Measurements from ENCODE around the gene DPEP2NB. TPM values are rescaled to one million over a fixed set of nuclear protein-coding genes. Genes with fewer than 3 reads are reported as not detected.

The DPEP2NB gene
- total RNA-seq, 1 experiment from 2014 or later, result not detected

- Histone ChIP-seq H3K27me3 (ENCODE audit: insufficient read depth, low read length) (no peaks in the 10 kb centered on the region), H2BK120ac (ENCODE audit: low read depth, low read length, poor library complexity, severe bottlenecking) (no peak overlapping the region), H3K27ac (ENCODE audit: insufficient read length, low read depth, low read length) (no peak overlapping the region), H2BK12ac (ENCODE audit: insufficient read length, low read depth, low read length) (no peak overlapping the region), H3K23ac (ENCODE audit: insufficient read length, low read depth, low read length) (no peak overlapping the region), H3K4me1 (ENCODE audit: insufficient read depth, low read length) (peaks cover 5% of the 10 kb centered on the region; the same call in 1 of the 2 replicates), H4K20me1 (ENCODE audit: control insufficient read depth, insufficient read depth, insufficient read length) (peaks cover 3% of the 10 kb centered on the region), H3K56ac (ENCODE audit: insufficient read length, low read depth, low read length) (no peak overlapping the region), H4K91ac (ENCODE audit: insufficient read length, low read depth, low read length) (no peak overlapping the region), H4K5ac (ENCODE audit: insufficient read length, low read depth, low read length) (no peak overlapping the region), H4K8ac (replicated peaks; ENCODE audit: insufficient read length, low read depth, low read length) (no peak overlapping the region), H2AK5ac (ENCODE audit: insufficient read length, low read length) (no peak overlapping the region), H3K79me2 (ENCODE audit: insufficient read depth, low read length) (no peaks in the 10 kb centered on the region; the same call in 1 of the 2 replicates), H3K9ac (ENCODE audit: extremely low read depth, insufficient read length, low read length) (no peak overlapping the region), H3K18ac (ENCODE audit: insufficient read length, low read depth, low read length) (no peak overlapping the region), H3K9me3 (ENCODE audit: control insufficient read depth, low read depth, low read length) (no peaks in the 10 kb centered on the region), H2BK15ac (ENCODE audit: low read depth, low read length) (no peak overlapping the region), H3K4ac (ENCODE audit: low read depth, low read length) (no peak overlapping the region), H2BK5ac (ENCODE audit: insufficient read length, low read length) (no peak overlapping the region), H3T11ph (ENCODE audit: low read length) (no peak overlapping the region), H3K79me1 (ENCODE audit: insufficient read depth, low read depth, low read length, poor library complexity, severe bottlenecking) (peaks cover 4% of the 10 kb centered on the region), H3K14ac (ENCODE audit: insufficient read depth, low read length) (no peak overlapping the region), H2AFZ (ENCODE audit: low read length) (no peak overlapping the region), H3K23me2 (ENCODE audit: insufficient read length, low read depth, low read length, poor library complexity, severe bottlenecking) (peaks cover 3% of the 10 kb centered on the region), H3K4me2 (ENCODE audit: insufficient read depth, insufficient read length, low read length) (no peak overlapping the region), H2BK20ac (ENCODE audit: low read depth, low read length, poor library complexity, severe bottlenecking) (no peak overlapping the region)
- no CpG with 5 or more reads among the region's 32 CpGs for WGBS (ENCODE audit: extremely low coverage, insufficient read length, low lambda C conversion rate)
- no peaks in the 10 kb centered on the region for H3K27me3 Mint-ChIP-seq (ENCODE audit: low read depth)
- no peaks in the 10 kb centered on the region for H3K9me3 Mint-ChIP-seq
- peak; percentile 69 for DNase-seq
- H3K36me3 Mint-ChIP-seq (ENCODE audit: insufficient read depth in 1 of 3, low read depth in 3 of 3), result peaks cover 6 to 57% (median 24%) of the 10 kb centered on the region in 3 experiments
- H3K4me1 Mint-ChIP-seq, result peaks cover 29 to 36% of the 10 kb centered on the region in 2 experiments
- TF ChIP-seq, protein P1, sequence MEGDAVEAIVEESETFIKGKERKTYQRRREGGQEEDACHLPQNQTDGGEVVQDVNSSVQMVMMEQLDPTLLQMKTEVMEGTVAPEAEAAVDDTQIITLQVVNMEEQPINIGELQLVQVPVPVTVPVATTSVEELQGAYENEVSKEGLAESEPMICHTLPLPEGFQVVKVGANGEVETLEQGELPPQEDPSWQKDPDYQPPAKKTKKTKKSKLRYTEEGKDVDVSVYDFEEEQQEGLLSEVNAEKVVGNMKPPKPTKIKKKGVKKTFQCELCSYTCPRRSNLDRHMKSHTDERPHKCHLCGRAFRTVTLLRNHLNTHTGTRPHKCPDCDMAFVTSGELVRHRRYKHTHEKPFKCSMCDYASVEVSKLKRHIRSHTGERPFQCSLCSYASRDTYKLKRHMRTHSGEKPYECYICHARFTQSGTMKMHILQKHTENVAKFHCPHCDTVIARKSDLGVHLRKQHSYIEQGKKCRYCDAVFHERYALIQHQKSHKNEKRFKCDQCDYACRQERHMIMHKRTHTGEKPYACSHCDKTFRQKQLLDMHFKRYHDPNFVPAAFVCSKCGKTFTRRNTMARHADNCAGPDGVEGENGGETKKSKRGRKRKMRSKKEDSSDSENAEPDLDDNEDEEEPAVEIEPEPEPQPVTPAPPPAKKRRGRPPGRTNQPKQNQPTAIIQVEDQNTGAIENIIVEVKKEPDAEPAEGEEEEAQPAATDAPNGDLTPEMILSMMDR (conservative IDR thresholded peaks at IDR 0.05), result no peak
- 0 out of 7 replicates have a peak overlapping the region, but pooled peaks of 1 of the 3 experiments have one; percentile 53 for H3K27ac Mint-ChIP-seq
- no peak overlapping the region for H3K4me3 Mint-ChIP-seq
These were observed 51.9 kb downstream of the DPEP2NB start for GRCh38 chr16:67963662-67964321.

Other genes with a start within 250 kb of the DPEP2NB start
- gene RANBP10, start 209.4 kb downstream of the DPEP2NB start, total RNA-seq (2021), result 15.5 and 15.6 TPM in 2 replicates
- 1.1 and 1.3 TPM in 2 replicates for gene TSNAXIP1, start 209.0 kb downstream of the DPEP2NB start, total RNA-seq (2021)
- gene THAP11, start 173.6 kb downstream of the DPEP2NB start, total RNA-seq (2021), result 48.7 and 48.9 TPM in 2 replicates
- 190 and 198 TPM in 2 replicates for gene NUTF2, start 169.0 kb downstream of the DPEP2NB start, total RNA-seq (2021)
- gene CENPT, start 168.2 kb downstream of the DPEP2NB start, total RNA-seq (2021), result 60.9 and 65.9 TPM in 2 replicates
- gene EDC4, start 142.9 kb downstream of the DPEP2NB start, total RNA-seq (2021), result 99.5 and 106 TPM in 2 replicates
- 2.0 and 2.7 TPM in 2 replicates for gene NRN1L, start 131.0 kb downstream of the DPEP2NB start, total RNA-seq (2021)
- 28.6 and 29.1 TPM in 2 replicates for gene PSKH1, start 122.7 kb downstream of the DPEP2NB start, total RNA-seq (2021)
- 2.7 and 3.3 TPM in 2 replicates for gene CTRL, start 84.0 kb downstream of the DPEP2NB start, total RNA-seq (2021)
- 24.5 and 25.7 TPM in 2 replicates for gene PSMB10, start 79.1 kb downstream of the DPEP2NB start, total RNA-seq (2021)
- 17.7 and 17.8 TPM in 2 replicates for gene LCAT, start 71.8 kb downstream of the DPEP2NB start, total RNA-seq (2021)
- 46.7 and 51.1 TPM in 2 replicates for gene SLC12A4, start 47.3 kb downstream of the DPEP2NB start, total RNA-seq (2021)
- gene DPEP3, start 35.4 kb downstream of the DPEP2NB start, total RNA-seq (2021), result 0.59 and 0.68 TPM in 2 replicates
- not detected in 2 replicates for gene DPEP2, start 16.4 kb downstream of the DPEP2NB start, total RNA-seq (2021)
- gene DDX28, start 7.3 kb upstream of the DPEP2NB start, total RNA-seq (2021), result 21.8 and 22.9 TPM in 2 replicates
- 26.0 and 28.5 TPM in 2 replicates for gene DUS2, start 7.4 kb upstream of the DPEP2NB start, total RNA-seq (2021)
- 31.6 and 33.0 TPM in 2 replicates for gene NFATC3, start 69.5 kb upstream of the DPEP2NB start, total RNA-seq (2021)
- gene ESRP2, start 220.2 kb upstream of the DPEP2NB start, total RNA-seq (2021), result 59.3 and 59.5 TPM in 2 replicates
- gene PLA2G15, start 229.5 kb upstream of the DPEP2NB start, total RNA-seq (2021), result 11.0 TPM in 2 replicates
- 20.1 and 21.1 TPM in 2 replicates for gene SLC7A6, start 248.6 kb upstream of the DPEP2NB start, total RNA-seq (2021)